Liver (tissue), 9 donors: ENCODE measurements around the gene ATF5. TPM values are rescaled to one million over a fixed set of nuclear protein-coding genes. Genes with fewer than 3 reads are reported as not detected.

Source experiments
- DNase-seq: peaks from one replicate; pipeline ENCODE4 v3.0.0-alpha.2; 2017; ENCODE audit warnings: low spot score
- H3K27ac ChIP-seq, 2 donors: one replicate each; pipeline ENCODE4 v1.7.0; 2013; ENCODE audit warnings: inconsistent platforms in 2 of 2, low read length in 2 of 2, control low read depth in 1 of 2, low read depth in 1 of 2, mild to moderate bottlenecking in 1 of 2
- H3K27me3 ChIP-seq, 4 donors: one replicate each; pipeline versions ENCODE4 v1.6.1 to v1.7.0; 2013; ENCODE audit warnings: low read length in 3 of 4, inconsistent platforms in 1 of 4, mild to moderate bottlenecking in 1 of 4, moderate library complexity in 1 of 4; ENCODE audit not compliant: control insufficient read depth in 4 of 4, insufficient read depth in 4 of 4
- H3K36me3 ChIP-seq, 4 donors: one replicate each; pipeline versions ENCODE4 v1.6.1 to v1.7.0; 2013; ENCODE audit warnings: low read length in 3 of 4, mild to moderate bottlenecking in 3 of 4, low read depth in 1 of 4, moderate library complexity in 1 of 4; ENCODE audit not compliant: control insufficient read depth in 4 of 4, insufficient read depth in 3 of 4
- H3K4me1 ChIP-seq, 4 donors: one replicate each; pipeline versions ENCODE4 v1.6.1 to v1.7.0; 2013; ENCODE audit warnings: low read length in 3 of 4, mild to moderate bottlenecking in 3 of 4, moderate library complexity in 1 of 4; ENCODE audit not compliant: control insufficient read depth in 4 of 4, insufficient read depth in 4 of 4
- H3K4me3 ChIP-seq, 3 donors: one replicate each; pipeline versions ENCODE4 v1.6.1 to v1.7.0; 2013; ENCODE audit warnings: low read length in 3 of 3, control low read depth in 1 of 3, low read depth in 1 of 3, mild to moderate bottlenecking in 1 of 3
- H3K9ac ChIP-seq, 2 donors: one replicate each; pipeline ENCODE4 v1.7.0; 2013; ENCODE audit warnings: low read length in 2 of 2, mild to moderate bottlenecking in 2 of 2, moderate library complexity in 2 of 2, control low read depth in 1 of 2, low read depth in 1 of 2
- H3K9me3 ChIP-seq, 4 donors: one replicate each; pipeline versions ENCODE4 v1.6.1 to v1.7.0; 2013; ENCODE audit warnings: low read length in 3 of 4; ENCODE audit not compliant: control insufficient read depth in 4 of 4
- EGR1 ChIP-seq, 2 donors: IDR thresholded peaks; 2 replicates each; pipeline ENCODE4 v1.6.1; 2016 to 2018; ENCODE audit warnings: antibody characterized with exemption in 2 of 2, low read depth in 2 of 2
- FOXA2 ChIP-seq: IDR thresholded peaks from 2 replicates; pipeline ENCODE4 v1.6.1; 2016; ENCODE audit warnings: antibody characterized with exemption
- GABPA ChIP-seq, 2 donors: IDR thresholded peaks in 1 of 2; conservative IDR thresholded peaks in 1 of 2; 2 replicates each; pipeline ENCODE4 v1.6.1; 2016; ENCODE audit warnings: antibody characterized with exemption in 2 of 2, mild to moderate bottlenecking in 1 of 2, moderate library complexity in 1 of 2
- HNF4A ChIP-seq, 2 donors: conservative IDR thresholded peaks; 2 replicates each; pipeline ENCODE4 v1.6.1; 2016; ENCODE audit warnings: antibody characterized with exemption in 2 of 2, mild to moderate bottlenecking in 2 of 2
- HNF4G ChIP-seq: IDR thresholded peaks from 2 replicates; pipeline ENCODE4 v1.6.1; 2016; ENCODE audit warnings: antibody characterized with exemption
- NR2F2 ChIP-seq: IDR thresholded peaks from 2 replicates; pipeline ENCODE4 v1.6.1; 2016; ENCODE audit warnings: antibody characterized with exemption
- RAD21 ChIP-seq, 2 donors: IDR thresholded peaks; 2 replicates each; pipeline ENCODE4 v1.6.1; 2016; ENCODE audit warnings: antibody characterized with exemption in 2 of 2, mild to moderate bottlenecking in 2 of 2
- RXRA ChIP-seq, 2 donors: IDR thresholded peaks; 2 replicates each; pipeline ENCODE4 v1.6.1; 2017 to 2018; ENCODE audit warnings: antibody characterized with exemption in 2 of 2, mild to moderate bottlenecking in 1 of 2
- SP1 ChIP-seq: IDR thresholded peaks from 2 replicates; pipeline ENCODE4 v1.6.1; 2018; ENCODE audit warnings: antibody characterized with exemption, mild to moderate bottlenecking
- TAF1 ChIP-seq: conservative IDR thresholded peaks from 2 replicates; pipeline ENCODE4 v1.6.1; 2016; ENCODE audit warnings: antibody characterized with exemption, mild to moderate bottlenecking
- YY1 ChIP-seq: IDR thresholded peaks from 2 replicates; pipeline ENCODE4 v1.6.1; 2016; ENCODE audit warnings: antibody characterized with exemption, mild to moderate bottlenecking
- WGBS: extraction: QIAGEN DNeasy Blood & Tissue Kit; methylation state at CpG from one replicate; pipeline ENCODE4 v1.1.7; 2013; 5-methylcytosine and 5-hydroxymethylcytosine counted together
- polyA plus RNA-seq, 2 donors: library from polyadenylated mRNA; stranded (reverse) in 1 of 2; unstranded in 1 of 2; fragments of 200-250 nt in 1 of 2; fragments of >200 nt in 1 of 2; fragmentation: Nextera tagmentation in 1 of 2; extraction: Ambion mirVana in 1 of 2; gene quantifications; one replicate each; pipeline versions ENCODE4 v1.2.1 to v1.2.3, GENCODE V29; 2013 to 2015
- total RNA-seq, 2 donors: library from RNA; depleted of rRNA; stranded (reverse); fragments of >200 nt; gene quantifications; one replicate each; pipeline ENCODE4 v1.2.3, GENCODE V29; 2014
- TF ChIP-seq, protein P1 (sequence below): fragments of 150-350 bp; IDR thresholded peaks from 2 replicates; pipeline ENCODE4 v1.5.1; 2017; ENCODE audit warnings: improper control_type of control experiment, low read depth, low read length; ENCODE audit not compliant: missing input control
- TF ChIP-seq, protein P2 (sequence below): IDR thresholded peaks from 2 replicates; pipeline ENCODE4 v1.6.1; 2016; ENCODE audit warnings: antibody characterized with exemption
- TF ChIP-seq, protein P3 (sequence below): IDR thresholded peaks from 2 replicates; pipeline ENCODE4 v1.6.1; 2016; ENCODE audit warnings: antibody characterized with exemption, mild to moderate bottlenecking
- TF ChIP-seq, protein P4 (sequence below): IDR thresholded peaks from 2 replicates; pipeline ENCODE4 v1.6.1; 2016; ENCODE audit warnings: antibody characterized with exemption
- donor health status: healthy.
- donor health status: healthy.
- donor health status: healthy.
- donor health status: healthy.
- donor health status: healthy.

ATF5 gene, protein sequence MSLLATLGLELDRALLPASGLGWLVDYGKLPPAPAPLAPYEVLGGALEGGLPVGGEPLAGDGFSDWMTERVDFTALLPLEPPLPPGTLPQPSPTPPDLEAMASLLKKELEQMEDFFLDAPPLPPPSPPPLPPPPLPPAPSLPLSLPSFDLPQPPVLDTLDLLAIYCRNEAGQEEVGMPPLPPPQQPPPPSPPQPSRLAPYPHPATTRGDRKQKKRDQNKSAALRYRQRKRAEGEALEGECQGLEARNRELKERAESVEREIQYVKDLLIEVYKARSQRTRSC
- 100 to 1,000 TPM in 1 of 2 donors, 10 to 100 TPM in 1; 42.3 to 143 TPM for total RNA-seq
- polyA plus RNA-seq: 1,000 to 10,000 TPM in 1 of 2 donors, 100 to 1,000 TPM in 1; 550 to 2,086 TPM

DNA sequence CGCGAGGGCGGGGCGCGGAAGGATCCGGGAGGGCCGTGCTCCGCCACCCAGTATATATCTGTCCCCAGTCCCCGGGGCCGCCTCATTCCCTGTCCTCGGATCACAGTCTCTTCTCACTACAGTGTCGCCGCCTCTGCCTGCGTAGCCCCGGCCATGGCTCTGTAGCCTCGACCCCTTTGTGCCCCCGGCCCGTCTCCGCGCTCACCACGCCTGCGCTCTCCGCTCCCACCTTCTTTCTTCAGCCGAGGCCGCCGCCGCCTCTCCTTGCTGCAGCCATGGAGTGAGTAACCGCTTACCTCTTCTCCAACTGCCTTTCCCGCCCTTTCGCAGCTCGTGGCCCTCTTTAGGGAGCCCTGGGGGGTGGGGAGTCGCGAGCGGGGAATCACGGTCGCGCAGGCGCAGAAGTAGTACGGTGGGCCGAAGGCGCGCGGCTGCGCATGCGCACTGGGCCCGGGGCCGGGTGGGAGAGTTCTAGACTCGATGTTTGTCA lies at the start of gene ATF5, which contains the start of gene NUP62:
Gene ATF5 (plus strand): TSS at position 85 of the 490 bp plus-strand sequence. CDS start 1,646 bp downstream, outside the sequence.
Gene NUP62 (minus strand): TSS at position 384 of the 490 bp plus-strand sequence. CDS start 19,697 bp downstream, outside the sequence.
- Histone ChIP-seq H3K9me3 (no peaks in the 10 kb centered on the region), H3K4me3 (peak within 1 kb of the TSS; percentile 92 to 97 (median 95)), H3K4me1 (peaks cover 6 to 38% (median 20%) of the 10 kb centered on the region in 4 donors), H3K9ac (peak within 1 kb of the TSS; percentile 92 to 93), H3K36me3 (peaks cover 3 to 17% (median 7%) of the 10 kb centered on the region in 4 donors), H3K27me3 (no peaks in the 10 kb centered on the region), H3K27ac (peak within 1 kb of the TSS; percentile 93 to 96)
- TF ChIP-seq HNF4G: no peak
- TF ChIP-seq, protein P1, sequence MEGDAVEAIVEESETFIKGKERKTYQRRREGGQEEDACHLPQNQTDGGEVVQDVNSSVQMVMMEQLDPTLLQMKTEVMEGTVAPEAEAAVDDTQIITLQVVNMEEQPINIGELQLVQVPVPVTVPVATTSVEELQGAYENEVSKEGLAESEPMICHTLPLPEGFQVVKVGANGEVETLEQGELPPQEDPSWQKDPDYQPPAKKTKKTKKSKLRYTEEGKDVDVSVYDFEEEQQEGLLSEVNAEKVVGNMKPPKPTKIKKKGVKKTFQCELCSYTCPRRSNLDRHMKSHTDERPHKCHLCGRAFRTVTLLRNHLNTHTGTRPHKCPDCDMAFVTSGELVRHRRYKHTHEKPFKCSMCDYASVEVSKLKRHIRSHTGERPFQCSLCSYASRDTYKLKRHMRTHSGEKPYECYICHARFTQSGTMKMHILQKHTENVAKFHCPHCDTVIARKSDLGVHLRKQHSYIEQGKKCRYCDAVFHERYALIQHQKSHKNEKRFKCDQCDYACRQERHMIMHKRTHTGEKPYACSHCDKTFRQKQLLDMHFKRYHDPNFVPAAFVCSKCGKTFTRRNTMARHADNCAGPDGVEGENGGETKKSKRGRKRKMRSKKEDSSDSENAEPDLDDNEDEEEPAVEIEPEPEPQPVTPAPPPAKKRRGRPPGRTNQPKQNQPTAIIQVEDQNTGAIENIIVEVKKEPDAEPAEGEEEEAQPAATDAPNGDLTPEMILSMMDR: no peak
- TF ChIP-seq, protein P2, sequence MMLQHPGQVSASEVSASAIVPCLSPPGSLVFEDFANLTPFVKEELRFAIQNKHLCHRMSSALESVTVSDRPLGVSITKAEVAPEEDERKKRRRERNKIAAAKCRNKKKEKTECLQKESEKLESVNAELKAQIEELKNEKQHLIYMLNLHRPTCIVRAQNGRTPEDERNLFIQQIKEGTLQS: peak; percentile 43
- peak in 1 of 2 donors; percentile 57 for TF ChIP-seq RXRA (IDR thresholded peaks at IDR 0.05)
- peak; percentile 2 for TF ChIP-seq FOXA2
- TF ChIP-seq, protein P3, sequence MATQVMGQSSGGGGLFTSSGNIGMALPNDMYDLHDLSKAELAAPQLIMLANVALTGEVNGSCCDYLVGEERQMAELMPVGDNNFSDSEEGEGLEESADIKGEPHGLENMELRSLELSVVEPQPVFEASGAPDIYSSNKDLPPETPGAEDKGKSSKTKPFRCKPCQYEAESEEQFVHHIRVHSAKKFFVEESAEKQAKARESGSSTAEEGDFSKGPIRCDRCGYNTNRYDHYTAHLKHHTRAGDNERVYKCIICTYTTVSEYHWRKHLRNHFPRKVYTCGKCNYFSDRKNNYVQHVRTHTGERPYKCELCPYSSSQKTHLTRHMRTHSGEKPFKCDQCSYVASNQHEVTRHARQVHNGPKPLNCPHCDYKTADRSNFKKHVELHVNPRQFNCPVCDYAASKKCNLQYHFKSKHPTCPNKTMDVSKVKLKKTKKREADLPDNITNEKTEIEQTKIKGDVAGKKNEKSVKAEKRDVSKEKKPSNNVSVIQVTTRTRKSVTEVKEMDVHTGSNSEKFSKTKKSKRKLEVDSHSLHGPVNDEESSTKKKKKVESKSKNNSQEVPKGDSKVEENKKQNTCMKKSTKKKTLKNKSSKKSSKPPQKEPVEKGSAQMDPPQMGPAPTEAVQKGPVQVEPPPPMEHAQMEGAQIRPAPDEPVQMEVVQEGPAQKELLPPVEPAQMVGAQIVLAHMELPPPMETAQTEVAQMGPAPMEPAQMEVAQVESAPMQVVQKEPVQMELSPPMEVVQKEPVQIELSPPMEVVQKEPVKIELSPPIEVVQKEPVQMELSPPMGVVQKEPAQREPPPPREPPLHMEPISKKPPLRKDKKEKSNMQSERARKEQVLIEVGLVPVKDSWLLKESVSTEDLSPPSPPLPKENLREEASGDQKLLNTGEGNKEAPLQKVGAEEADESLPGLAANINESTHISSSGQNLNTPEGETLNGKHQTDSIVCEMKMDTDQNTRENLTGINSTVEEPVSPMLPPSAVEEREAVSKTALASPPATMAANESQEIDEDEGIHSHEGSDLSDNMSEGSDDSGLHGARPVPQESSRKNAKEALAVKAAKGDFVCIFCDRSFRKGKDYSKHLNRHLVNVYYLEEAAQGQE: peak; percentile 96
- TF ChIP-seq RAD21 (IDR thresholded peaks at IDR 0.05): peak; percentile 3 to 17
- peak in 1 of 2 donors; percentile 52 for TF ChIP-seq EGR1 (IDR thresholded peaks at IDR 0.05; ENCODE audit: low read depth in 2 of 2)
- peak; percentile 62 for TF ChIP-seq YY1
- no peak for TF ChIP-seq NR2F2
- peak in 1 of 2 donors; percentile 10 for TF ChIP-seq HNF4A (conservative IDR thresholded peaks at IDR 0.05)
- TF ChIP-seq TAF1: peak; percentile 99
- peak; percentile 80 for TF ChIP-seq SP1
- TF ChIP-seq, protein P4, sequence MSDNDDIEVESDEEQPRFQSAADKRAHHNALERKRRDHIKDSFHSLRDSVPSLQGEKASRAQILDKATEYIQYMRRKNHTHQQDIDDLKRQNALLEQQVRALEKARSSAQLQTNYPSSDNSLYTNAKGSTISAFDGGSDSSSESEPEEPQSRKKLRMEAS: no peak
- DNase-seq: peak; percentile 93
- under 1% methylated on average over 48 of the region's 48 CpGs for WGBS

DNA sequence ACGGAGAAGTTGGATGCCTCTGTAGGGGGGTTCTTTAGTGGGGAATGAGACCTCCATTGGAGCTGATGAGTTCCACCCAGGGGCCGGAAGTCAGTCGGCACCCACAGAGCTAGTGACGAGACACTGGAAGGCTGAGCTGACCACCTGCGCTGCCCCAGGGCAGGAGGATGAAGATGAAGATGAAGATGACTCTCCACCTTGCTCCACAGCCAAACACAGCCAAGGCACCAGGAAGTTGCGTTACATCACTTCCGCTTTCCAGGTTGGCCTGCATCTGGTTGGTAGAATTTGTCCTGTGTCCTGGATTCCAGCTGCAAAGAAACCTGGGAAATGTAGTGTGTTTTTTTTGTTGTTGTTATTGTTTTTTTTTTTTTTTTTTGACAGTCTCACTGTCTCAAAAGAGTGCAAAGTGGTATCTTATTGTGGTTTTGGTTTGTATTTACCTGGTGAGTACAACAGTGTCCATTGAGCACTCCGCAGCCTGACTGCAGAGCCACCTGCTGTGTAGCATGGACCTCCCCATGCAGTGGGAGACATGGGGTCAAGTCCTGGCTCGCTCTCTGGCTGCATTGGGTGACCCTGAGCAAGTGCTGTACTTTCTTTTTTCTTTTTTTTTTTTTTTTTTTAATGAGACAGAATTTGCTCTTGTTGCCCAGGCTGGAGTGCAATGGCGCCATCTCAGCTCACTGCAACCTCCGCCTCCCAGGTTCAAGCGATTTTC lies 49.6 kb upstream of the ATF5 start:
- Histone ChIP-seq H3K9me3 (no peaks in the 10 kb centered on the region), H3K4me3 (no peak overlapping the region), H3K27me3 (no peaks in the 10 kb centered on the region), H3K9ac (no peak overlapping the region), H3K4me1 (peaks cover 2 to 37% (median 23%) of the 10 kb centered on the region in 4 donors), H3K27ac (no peak overlapping the region), H3K36me3 (peaks cover 34 to 44% (median 42%) of the 10 kb centered on the region in 4 donors)
- WGBS: 95% methylated on average over 12 of the region's 12 CpGs
- DNase-seq: no peak
- TF ChIP-seq GABPA (IDR thresholded peaks at IDR 0.05 in 1 of 2, conservative IDR thresholded peaks at IDR 0.05 in 1 of 2) (peak in 1 of 2 donors; percentile 58), YY1 (no peak)
